ENCODE data around the gene MACROH2A1. TPM values are rescaled to one million over a fixed set of nuclear protein-coding genes. Genes with fewer than 3 reads are reported as not detected.

The MACROH2A1 gene
- total RNA-seq, 2 donors from 2014 or later: 84.8 to 173 TPM

- Mint-ChIP-seq H3K36me3 (ENCODE audit: low read depth) (no peaks in the 10 kb centered on the region), H3K4me3 (no peak overlapping the region), H3K27me3 (peaks cover 13% of the 10 kb centered on the region), H3K27ac (peak overlapping the region; percentile 38), H3K4me1 (peaks cover 18% of the 10 kb centered on the region), H3K9me3 (no peaks in the 10 kb centered on the region)
- peak; percentile 72 for ATAC-seq (replicated peaks)
Measured at GRCh38 chr5:135309391-135310327, 89.4 kb downstream of the MACROH2A1 start.

- no peaks in the 10 kb centered on the region for H3K36me3 Mint-ChIP-seq (ENCODE audit: low read depth)
- no peak overlapping the region for H3K4me3 Mint-ChIP-seq
- no peak for ATAC-seq (replicated peaks)
- peaks cover 16% of the 10 kb centered on the region for H3K27me3 Mint-ChIP-seq
- peaks cover 18% of the 10 kb centered on the region for H3K4me1 Mint-ChIP-seq
- H3K9me3 Mint-ChIP-seq: no peaks in the 10 kb centered on the region
- peak overlapping the region; percentile 36 for H3K27ac Mint-ChIP-seq
Measured at GRCh38 chr5:135308752-135309151, 90.3 kb downstream of the MACROH2A1 start.

GRCh38 chr5:135308245-135308644 is 90.8 kb downstream of the MACROH2A1 start:
- Mint-ChIP-seq H3K4me3 (no peak overlapping the region), H3K9me3 (no peaks in the 10 kb centered on the region), H3K36me3 (ENCODE audit: low read depth) (no peaks in the 10 kb centered on the region), H3K4me1 (peaks cover 18% of the 10 kb centered on the region), H3K27me3 (peaks cover 16% of the 10 kb centered on the region), H3K27ac (no peak overlapping the region)
- ATAC-seq (replicated peaks): peak; percentile 67

- H3K36me3 Mint-ChIP-seq (ENCODE audit: low read depth): no peaks in the 10 kb centered on the region
- no peak overlapping the region for H3K4me3 Mint-ChIP-seq
- ATAC-seq (replicated peaks): no peak
- peaks cover 18% of the 10 kb centered on the region for H3K4me1 Mint-ChIP-seq
- H3K27ac Mint-ChIP-seq: no peak overlapping the region
- H3K9me3 Mint-ChIP-seq: no peaks in the 10 kb centered on the region
- H3K27me3 Mint-ChIP-seq: peaks cover 16% of the 10 kb centered on the region
Measured at GRCh38 chr5:135307143-135307903, 91.7 kb downstream of the MACROH2A1 start.

- H3K4me3 Mint-ChIP-seq: no peak overlapping the region
- H3K27me3 Mint-ChIP-seq: peaks cover 18% of the 10 kb centered on the region
- no peaks in the 10 kb centered on the region for H3K36me3 Mint-ChIP-seq (ENCODE audit: low read depth)
- H3K27ac Mint-ChIP-seq: no peak overlapping the region
- no peaks in the 10 kb centered on the region for H3K9me3 Mint-ChIP-seq
- H3K4me1 Mint-ChIP-seq: peaks cover 18% of the 10 kb centered on the region
- no peak for ATAC-seq (replicated peaks)
Measured at GRCh38 chr5:135306557-135306956, 92.5 kb downstream of the MACROH2A1 start.

- H3K36me3 Mint-ChIP-seq (ENCODE audit: low read depth): no peaks in the 10 kb centered on the region
- H3K9me3 Mint-ChIP-seq: no peaks in the 10 kb centered on the region
- H3K27ac Mint-ChIP-seq: no peak overlapping the region
- peaks cover 6% of the 10 kb centered on the region for H3K4me1 Mint-ChIP-seq
- no peak overlapping the region for H3K4me3 Mint-ChIP-seq
- H3K27me3 Mint-ChIP-seq: peaks cover 31% of the 10 kb centered on the region
- ATAC-seq (replicated peaks): no peak
Measured at GRCh38 chr5:135304352-135305221, 94.4 kb downstream of the MACROH2A1 start.

- Mint-ChIP-seq H3K27me3 (peaks cover 31% of the 10 kb centered on the region), H3K4me3 (no peak overlapping the region), H3K27ac (no peak overlapping the region), H3K4me1 (no peaks in the 10 kb centered on the region), H3K9me3 (no peaks in the 10 kb centered on the region), H3K36me3 (ENCODE audit: low read depth) (no peaks in the 10 kb centered on the region)
- no peak for ATAC-seq (replicated peaks)
Measured at GRCh38 chr5:135303582-135304173, 95.4 kb downstream of the MACROH2A1 start.

GRCh38 chr5:135296900-135297816 is 101.9 kb downstream of the MACROH2A1 start:
- H3K9me3 Mint-ChIP-seq: no peaks in the 10 kb centered on the region
- H3K4me1 Mint-ChIP-seq: no peaks in the 10 kb centered on the region
- no peak overlapping the region for H3K27ac Mint-ChIP-seq
- H3K27me3 Mint-ChIP-seq: peaks cover 24% of the 10 kb centered on the region
- ATAC-seq (replicated peaks): no peak
- H3K36me3 Mint-ChIP-seq (ENCODE audit: low read depth): no peaks in the 10 kb centered on the region
- no peak overlapping the region for H3K4me3 Mint-ChIP-seq

GRCh38 chr5:135295852-135296251 is 103.2 kb downstream of the MACROH2A1 start:
- no peak for ATAC-seq (replicated peaks)
- H3K36me3 Mint-ChIP-seq (ENCODE audit: low read depth): no peaks in the 10 kb centered on the region
- no peak overlapping the region for H3K27ac Mint-ChIP-seq
- no peaks in the 10 kb centered on the region for H3K9me3 Mint-ChIP-seq
- H3K4me3 Mint-ChIP-seq: no peak overlapping the region
- H3K4me1 Mint-ChIP-seq: no peaks in the 10 kb centered on the region
- peaks cover 16% of the 10 kb centered on the region for H3K27me3 Mint-ChIP-seq

- no peaks in the 10 kb centered on the region for H3K4me1 Mint-ChIP-seq
- no peak overlapping the region for H3K27ac Mint-ChIP-seq
- H3K36me3 Mint-ChIP-seq (ENCODE audit: low read depth): no peaks in the 10 kb centered on the region
- no peaks in the 10 kb centered on the region for H3K9me3 Mint-ChIP-seq
- H3K27me3 Mint-ChIP-seq: peaks cover 14% of the 10 kb centered on the region
- ATAC-seq (replicated peaks): no peak
- H3K4me3 Mint-ChIP-seq: no peak overlapping the region
Measured at GRCh38 chr5:135294793-135295192, 104.2 kb downstream of the MACROH2A1 start.

- no peak for ATAC-seq (replicated peaks)
- no peaks in the 10 kb centered on the region for H3K36me3 Mint-ChIP-seq (ENCODE audit: low read depth)
- H3K9me3 Mint-ChIP-seq: peaks cover 4% of the 10 kb centered on the region
- peaks cover 17% of the 10 kb centered on the region for H3K27me3 Mint-ChIP-seq
- no peaks in the 10 kb centered on the region for H3K4me1 Mint-ChIP-seq
- H3K4me3 Mint-ChIP-seq: no peak overlapping the region
- no peak overlapping the region for H3K27ac Mint-ChIP-seq
Measured at GRCh38 chr5:135289651-135290050, 109.4 kb downstream of the MACROH2A1 start.

GRCh38 chr5:135287551-135287950 is 111.5 kb downstream of the MACROH2A1 start:
- Mint-ChIP-seq H3K36me3 (ENCODE audit: low read depth) (no peaks in the 10 kb centered on the region), H3K27me3 (peaks cover 17% of the 10 kb centered on the region), H3K4me1 (no peaks in the 10 kb centered on the region), H3K27ac (no peak overlapping the region), H3K9me3 (peaks cover 4% of the 10 kb centered on the region), H3K4me3 (no peak overlapping the region)
- ATAC-seq (replicated peaks): no peak
